Neural cell (in vitro differentiated cells): Measurements from ENCODE around the gene VAV3.

Source experiments
- CTCF ChIP-seq: fragments of 450-650 bp; IDR thresholded peaks from 2 replicates; pipeline ENCODE4 v1.5.1; 2014; ENCODE audit warnings: antibody characterized with exemption, mild to moderate bottlenecking, moderate library complexity; ENCODE audit not compliant: poor library complexity, severe bottlenecking
- EP300 ChIP-seq: fragments of 450-650 bp; conservative IDR thresholded peaks from 2 replicates; pipeline ENCODE4 v1.6.1; 2014; ENCODE audit warnings: antibody characterized with exemption, mild to moderate bottlenecking, moderate library complexity; ENCODE audit not compliant: poor library complexity, severe bottlenecking
- EZH2 ChIP-seq: fragments of 200-600, 300-800 bp; shearing (Covaris generic), sonication (generic); IDR thresholded peaks from 2 replicates; pipeline ENCODE4 v1.6.1; 2014; ENCODE audit warnings: antibody characterized with exemption, low read length, borderline replicate concordance, mild to moderate bottlenecking; ENCODE audit not compliant: insufficient read depth, poor library complexity, severe bottlenecking
- MXI1 ChIP-seq: fragments of 450-650 bp; conservative IDR thresholded peaks from 2 replicates; pipeline ENCODE4 v1.6.1; 2014; ENCODE audit warnings: antibody characterized with exemption, mild to moderate bottlenecking; ENCODE audit not compliant: poor library complexity, severe bottlenecking
- POLR2AphosphoS5 ChIP-seq: IDR thresholded peaks from 2 replicates; pipeline ENCODE4 v1.6.1; 2012
- RAD21 ChIP-seq: fragments of 450-650 bp; conservative IDR thresholded peaks from 2 replicates; pipeline ENCODE4 v1.6.1; 2014; ENCODE audit warnings: antibody characterized with exemption, mild to moderate bottlenecking, moderate library complexity
- SMC3 ChIP-seq: fragments of 450-650 bp; conservative IDR thresholded peaks from 2 replicates; pipeline ENCODE4 v1.6.1; 2014; ENCODE audit warnings: antibody characterized with exemption, mild to moderate bottlenecking, moderate library complexity; ENCODE audit not compliant: poor library complexity
- TAF1 ChIP-seq: IDR thresholded peaks from 2 replicates; pipeline ENCODE4 v1.6.1; 2012; ENCODE audit warnings: low read depth
- TF ChIP-seq, protein P1 (sequence below): IDR thresholded peaks from 2 replicates; pipeline ENCODE4 v1.6.1; 2012; ENCODE audit warnings: borderline replicate concordance

GRCh38 chr1:107545879-107546278, 419.1 kb downstream of the VAV3 start:
- TF ChIP-seq EZH2: no peak
- TF ChIP-seq CTCF: no peak
- TF ChIP-seq POLR2AphosphoS5: no peak
- TF ChIP-seq EP300: no peak
- TF ChIP-seq, protein P1, sequence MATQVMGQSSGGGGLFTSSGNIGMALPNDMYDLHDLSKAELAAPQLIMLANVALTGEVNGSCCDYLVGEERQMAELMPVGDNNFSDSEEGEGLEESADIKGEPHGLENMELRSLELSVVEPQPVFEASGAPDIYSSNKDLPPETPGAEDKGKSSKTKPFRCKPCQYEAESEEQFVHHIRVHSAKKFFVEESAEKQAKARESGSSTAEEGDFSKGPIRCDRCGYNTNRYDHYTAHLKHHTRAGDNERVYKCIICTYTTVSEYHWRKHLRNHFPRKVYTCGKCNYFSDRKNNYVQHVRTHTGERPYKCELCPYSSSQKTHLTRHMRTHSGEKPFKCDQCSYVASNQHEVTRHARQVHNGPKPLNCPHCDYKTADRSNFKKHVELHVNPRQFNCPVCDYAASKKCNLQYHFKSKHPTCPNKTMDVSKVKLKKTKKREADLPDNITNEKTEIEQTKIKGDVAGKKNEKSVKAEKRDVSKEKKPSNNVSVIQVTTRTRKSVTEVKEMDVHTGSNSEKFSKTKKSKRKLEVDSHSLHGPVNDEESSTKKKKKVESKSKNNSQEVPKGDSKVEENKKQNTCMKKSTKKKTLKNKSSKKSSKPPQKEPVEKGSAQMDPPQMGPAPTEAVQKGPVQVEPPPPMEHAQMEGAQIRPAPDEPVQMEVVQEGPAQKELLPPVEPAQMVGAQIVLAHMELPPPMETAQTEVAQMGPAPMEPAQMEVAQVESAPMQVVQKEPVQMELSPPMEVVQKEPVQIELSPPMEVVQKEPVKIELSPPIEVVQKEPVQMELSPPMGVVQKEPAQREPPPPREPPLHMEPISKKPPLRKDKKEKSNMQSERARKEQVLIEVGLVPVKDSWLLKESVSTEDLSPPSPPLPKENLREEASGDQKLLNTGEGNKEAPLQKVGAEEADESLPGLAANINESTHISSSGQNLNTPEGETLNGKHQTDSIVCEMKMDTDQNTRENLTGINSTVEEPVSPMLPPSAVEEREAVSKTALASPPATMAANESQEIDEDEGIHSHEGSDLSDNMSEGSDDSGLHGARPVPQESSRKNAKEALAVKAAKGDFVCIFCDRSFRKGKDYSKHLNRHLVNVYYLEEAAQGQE: no peak
- TF ChIP-seq MXI1: no peak
- TF ChIP-seq RAD21: no peak
- no peak for TF ChIP-seq SMC3
- no peak for TF ChIP-seq TAF1
